Gastroesophageal sphincter (tissue), 4 donors: ENCODE results near the gene BANF2. TPM values are rescaled to one million over a fixed set of nuclear protein-coding genes. Genes with fewer than 3 reads are reported as not detected.

Experiments used
- ATAC-seq: fragments of 150-250 bp; one replicate; pipeline ENCODE4 v1.9.1; 2016; ENCODE audit warnings: mild to moderate bottlenecking, moderate library complexity
- H3K27ac ChIP-seq, 4 donors: fragments of 200-600 bp; sonication (generic) in 3 of 4; 1 replicate in 3 of 4; 2 replicates in 1 of 4; pipeline ENCODE4 v1.5.1; 2016 to 2019
- H3K27me3 ChIP-seq: fragments of 200-600 bp; sonication (generic); one replicate; pipeline ENCODE4 v1.5.1; 2019
- H3K36me3 ChIP-seq, 2 donors: fragments of 200-600 bp; sonication (generic); one replicate each; pipeline ENCODE4 v1.5.1; 2019; ENCODE audit warnings: control low read depth in 1 of 2
- H3K4me1 ChIP-seq, 3 donors: fragments of 200-600 bp; sonication (generic); 1 replicate in 2 of 3; 2 replicates in 1 of 3; pipeline ENCODE4 v1.5.1; 2016 to 2019; ENCODE audit warnings: control low read depth in 2 of 3
- H3K4me3 ChIP-seq, 2 donors: fragments of 200-600 bp; sonication (generic); one replicate each; pipeline ENCODE4 v1.5.1; 2019; ENCODE audit warnings: mild to moderate bottlenecking in 1 of 2, moderate library complexity in 1 of 2
- H3K9me3 ChIP-seq, 3 donors: fragments of 200-600 bp; sonication (generic); one replicate each; pipeline ENCODE4 v1.5.1; 2017 to 2019; ENCODE audit warnings: control low read depth in 2 of 3
- CTCF ChIP-seq, 4 experiments: fragments of 200-600 bp in 2 of 4; fragments of 450-650 bp in 2 of 4; sonication (generic) in 1 of 4; IDR thresholded peaks; one replicate each; pipeline ENCODE4 v1.5.1; 2017 to 2019; ENCODE audit warnings: antibody characterized with exemption in 4 of 4, mild to moderate bottlenecking in 2 of 4, moderate library complexity in 2 of 4
- EP300 ChIP-seq: sonication (generic); formaldehyde crosslinking; IDR thresholded peaks from one replicate; pipeline ENCODE4 v1.6.1; 2017; ENCODE audit warnings: antibody characterized with exemption, mild to moderate bottlenecking
- POLR2A ChIP-seq, 2 donors: fragments of 450-650 bp; IDR thresholded peaks; one replicate each; pipeline ENCODE4 v1.6.1; 2017; ENCODE audit warnings: antibody characterized with exemption in 2 of 2, mild to moderate bottlenecking in 2 of 2, moderate library complexity in 1 of 2
- POLR2AphosphoS5 ChIP-seq: sonication (generic); formaldehyde crosslinking; IDR thresholded peaks from one replicate; pipeline ENCODE4 v1.6.1; 2017; ENCODE audit warnings: antibody characterized with exemption
- WGBS, 2 donors: methylation state at CpG; one replicate each; pipeline ENCODE4 v1.1.5; 2018; ENCODE audit warnings: low coverage in 1 of 2; 5-methylcytosine and 5-hydroxymethylcytosine counted together
- total RNA-seq, 4 donors: library from RNA; depleted of rRNA; stranded (reverse); fragments of >200 nt; gene quantifications; one replicate each; pipeline ENCODE4 v1.1.0, GENCODE V29; 2016

The BANF2 gene
- total RNA-seq, 4 donors from 2014 or later = not detected

- no peaks in the 10 kb centered on the region for H3K27me3 ChIP-seq
- 83 to 93% methylated on average over 1 of the region's 3 CpGs for WGBS, 2 donors
- no peak overlapping the region for H3K27ac ChIP-seq
- peaks cover 0 to 15% (median 6%) of the 10 kb centered on the region in 3 donors for H3K4me1 ChIP-seq
- no peaks in the 10 kb centered on the region for H3K9me3 ChIP-seq
- no peak for ATAC-seq
- no peak for TF ChIP-seq EP300
- H3K36me3 ChIP-seq = no peaks in the 10 kb centered on the region
- H3K4me3 ChIP-seq = no peak overlapping the region
These were observed 83.0 kb downstream of the BANF2 start for GRCh38 chr20:17782768-17783167.

GRCh38 chr20:17783671-17784070, 83.9 kb downstream of the BANF2 start:
- no peaks in the 10 kb centered on the region for H3K36me3 ChIP-seq
- no peaks in the 10 kb centered on the region for H3K9me3 ChIP-seq
- no peak for ATAC-seq
- peaks cover 0 to 15% (median 6%) of the 10 kb centered on the region in 3 donors for H3K4me1 ChIP-seq
- no peak overlapping the region for H3K4me3 ChIP-seq
- no peak for TF ChIP-seq EP300
- TF ChIP-seq POLR2A (IDR thresholded peaks at IDR 0.05) = no peak
- no peak for TF ChIP-seq POLR2AphosphoS5
- no peak for TF ChIP-seq CTCF (IDR thresholded peaks at IDR 0.05)
- no peaks in the 10 kb centered on the region for H3K27me3 ChIP-seq
- 62 to 74% methylated on average over 6 of the region's 6 CpGs for WGBS, 2 donors
- H3K27ac ChIP-seq = no peak overlapping the region

GRCh38 chr20:17785007-17785406, 85.2 kb downstream of the BANF2 start:
- no peak overlapping the region for H3K27ac ChIP-seq
- no peaks in the 10 kb centered on the region for H3K36me3 ChIP-seq
- peaks cover 0 to 15% (median 6%) of the 10 kb centered on the region in 3 donors for H3K4me1 ChIP-seq
- H3K4me3 ChIP-seq = no peak overlapping the region
- H3K9me3 ChIP-seq = no peaks in the 10 kb centered on the region
- 92 to 98% methylated on average over 2 to 5 of the region's 5 CpGs for WGBS, 2 donors
- no peak for ATAC-seq
- H3K27me3 ChIP-seq = no peaks in the 10 kb centered on the region
- no peak for TF ChIP-seq POLR2AphosphoS5
- no peak for TF ChIP-seq POLR2A (IDR thresholded peaks at IDR 0.05)
- TF ChIP-seq EP300 = no peak
- no peak for TF ChIP-seq CTCF (IDR thresholded peaks at IDR 0.05)

Other genes with a start within 250 kb of the BANF2 start
- 1 to 10 TPM; 2.0 to 5.9 (median 5.0) TPM for gene BFSP1, start 168.6 kb upstream of the BANF2 start, total RNA-seq
- gene DSTN, start 129.9 kb upstream of the BANF2 start, total RNA-seq = 1,000 to 10,000 TPM; 1,820 to 3,515 (median 2,996) TPM
- gene RRBP1, start 17.7 kb upstream of the BANF2 start, total RNA-seq = 10 to 100 TPM; 61.2 to 89.8 (median 64.7) TPM